ENCODE data around the gene NAB1. TPM values are rescaled to one million over a fixed set of nuclear protein-coding genes. Genes with fewer than 3 reads are reported as not detected.

The NAB1 gene, protein sequence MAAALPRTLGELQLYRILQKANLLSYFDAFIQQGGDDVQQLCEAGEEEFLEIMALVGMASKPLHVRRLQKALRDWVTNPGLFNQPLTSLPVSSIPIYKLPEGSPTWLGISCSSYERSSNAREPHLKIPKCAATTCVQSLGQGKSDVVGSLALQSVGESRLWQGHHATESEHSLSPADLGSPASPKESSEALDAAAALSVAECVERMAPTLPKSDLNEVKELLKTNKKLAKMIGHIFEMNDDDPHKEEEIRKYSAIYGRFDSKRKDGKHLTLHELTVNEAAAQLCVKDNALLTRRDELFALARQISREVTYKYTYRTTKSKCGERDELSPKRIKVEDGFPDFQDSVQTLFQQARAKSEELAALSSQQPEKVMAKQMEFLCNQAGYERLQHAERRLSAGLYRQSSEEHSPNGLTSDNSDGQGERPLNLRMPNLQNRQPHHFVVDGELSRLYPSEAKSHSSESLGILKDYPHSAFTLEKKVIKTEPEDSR
- 100 to 1,000 TPM in 2 of 5 donors, 10 to 100 TPM in 3; 29.3 to 121 (median 61.6) TPM for total RNA-seq
- polyA plus RNA-seq = 10 to 100 TPM; 14.2 to 24.0 (median 18.4) TPM
- long read RNA-seq, donor 1, partial matches to known transcripts = 0 of 2 reads
- long read RNA-seq, donor 1, other reads (novel, unspliced or antisense) = 0 of 2 reads
- long read RNA-seq, donor 2, partial matches to known transcripts = 0 of 3 reads
- long read RNA-seq, donor 2, other reads (novel, unspliced or antisense) = 0 of 3 reads
- long read RNA-seq, donor 3, partial matches to known transcripts = 0 of 4 reads
- long read RNA-seq, donor 3, other reads (novel, unspliced or antisense) = 0 of 4 reads
- long read RNA-seq, donor 4 = 0 reads
- long read RNA-seq, donor 5, partial matches to known transcripts = 0 of 1 reads
- long read RNA-seq, donor 5, other reads (novel, unspliced or antisense) = 0 of 1 reads
- long read RNA-seq, donor 6 = 0 reads
- long read RNA-seq, donor 7, partial matches to known transcripts = 10 of 14 reads
- long read RNA-seq, donor 7, other reads (novel, unspliced or antisense) = 0 of 14 reads
- long read RNA-seq, donor 8, partial matches to known transcripts = 0 of 5 reads
- long read RNA-seq, donor 8, other reads (novel, unspliced or antisense) = 0 of 5 reads
- long read RNA-seq, donor 9, partial matches to known transcripts = 0 of 1 reads
- long read RNA-seq, donor 9, other reads (novel, unspliced or antisense) = 0 of 1 reads
- long read RNA-seq, donor 10 = 0 reads

DNA sequence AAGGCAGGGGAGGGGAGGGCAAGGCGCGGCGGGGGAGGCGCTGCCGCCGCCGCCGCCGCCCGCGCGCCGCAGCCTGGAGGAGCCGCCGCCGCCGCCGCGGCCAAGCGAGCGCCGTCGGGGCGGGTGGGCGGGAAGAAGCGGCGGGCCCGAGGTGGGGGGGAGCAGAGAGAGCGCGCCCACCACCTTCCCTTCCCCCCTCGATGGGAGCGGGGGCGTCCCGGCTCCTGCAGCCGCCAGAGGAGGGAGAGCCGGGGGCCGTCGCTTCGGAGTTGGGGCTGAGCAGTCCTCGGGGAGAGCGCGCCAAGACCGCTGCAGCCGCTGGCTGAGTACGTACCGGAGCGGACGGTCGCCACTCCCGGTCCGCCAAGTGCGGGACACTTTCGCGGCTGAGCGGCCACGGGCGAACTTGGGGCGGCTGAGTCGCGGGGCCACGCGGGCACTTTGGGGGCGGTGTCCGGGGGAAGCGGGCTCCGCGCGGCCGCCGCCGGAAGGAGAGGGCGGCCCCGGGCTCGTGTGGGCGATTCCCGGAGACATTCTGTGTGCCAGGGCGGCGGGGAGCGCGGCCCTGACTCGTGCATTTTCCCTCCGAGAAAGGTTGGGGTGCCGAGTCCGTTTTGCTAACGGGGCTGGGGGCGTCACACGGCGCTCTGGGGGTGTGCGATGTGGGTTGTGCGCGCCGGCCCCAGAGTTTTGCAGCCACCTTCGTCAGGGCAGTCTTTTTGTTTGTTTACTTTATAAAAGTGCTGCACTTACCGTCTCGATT is at the start of gene NAB1:
Gene NAB1, plus strand, starts transcription at position 49 of the 763 bp plus-strand sequence. CDS start 10,094 bp downstream, outside the sequence.
- Histone ChIP-seq H3K36me3 (no peaks in the 10 kb centered on the region), H3K4me3 (peak within 1 kb of the TSS; percentile 68 to 95 (median 80)), H3K27ac (peak within 1 kb of the TSS; percentile 90 to 95 (median 93)), H3K9me3 (no peaks in the 10 kb centered on the region), H3K27me3 (no peaks in the 10 kb centered on the region), H3K4me1 (peaks cover 3 to 67% (median 33%) of the 10 kb centered on the region in 4 donors)
- DNase-seq = peak; percentile 45 to 86
- 0 to 1% (median 0%) methylated on average over 21 to 86 of the region's 95 CpGs for WGBS, 5 donors
- intact Hi-C loops (cut with DNase I; ENCODE audit: low total_unique reads) = no loop called here
- TF ChIP-seq POLR2AphosphoS5 (IDR thresholded peaks at IDR 0.05) (peak in 2 of 3 donors; percentile 28 to 31), EP300 (IDR thresholded peaks at IDR 0.05) (no peak)

DNA sequence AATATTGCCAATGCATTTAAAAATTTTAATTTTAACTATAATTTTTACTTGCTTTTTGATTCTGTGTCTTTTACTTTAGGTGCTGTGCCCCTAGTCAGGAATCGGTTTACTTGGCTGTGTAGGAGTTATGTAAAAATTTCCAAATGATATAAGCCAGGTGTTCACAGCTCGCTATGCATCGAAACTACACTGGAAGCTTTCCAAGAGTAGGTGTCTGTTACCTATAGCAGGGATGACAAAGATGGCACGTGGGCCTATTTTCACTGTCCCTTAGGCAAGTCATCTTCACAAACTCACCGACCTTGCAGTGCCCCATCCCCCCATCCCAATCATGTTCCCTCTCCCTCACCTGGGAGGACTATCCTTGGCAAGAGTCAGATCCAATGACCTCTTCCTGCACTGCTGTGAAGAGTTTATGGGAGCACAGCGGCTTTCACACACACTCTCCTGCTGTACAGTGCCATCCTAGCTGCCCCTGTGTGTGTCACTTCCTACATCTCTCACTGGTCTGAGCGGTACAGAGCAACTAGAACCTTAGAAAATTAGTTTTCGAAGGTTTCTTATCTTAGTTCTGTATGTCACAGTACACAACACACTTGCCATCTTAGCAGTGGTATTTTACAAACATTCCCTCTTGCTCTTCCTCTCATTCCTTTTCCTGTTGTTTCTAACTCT is 49.2 kb upstream of the NAB1 start:
- intact Hi-C loops (cut with DNase I; ENCODE audit: low total_unique reads) = no loop called here
- 73 to 87% (median 82%) methylated on average over 8 of the region's 8 CpGs for WGBS, 5 donors
- Histone ChIP-seq H3K36me3 (no peaks in the 10 kb centered on the region), H3K4me1 (peaks cover 0 to 16% (median 0%) of the 10 kb centered on the region in 4 donors), H3K4me3 (no peak overlapping the region), H3K27ac (no peak overlapping the region), H3K27me3 (no peaks in the 10 kb centered on the region), H3K9me3 (no peaks in the 10 kb centered on the region)
- no peak for DNase-seq
- TF ChIP-seq POLR2AphosphoS5 (IDR thresholded peaks at IDR 0.05) (no peak), EP300 (IDR thresholded peaks at IDR 0.05) (no peak), POLR2A (IDR thresholded peaks at IDR 0.05) (no peak), CTCF (IDR thresholded peaks at IDR 0.05) (no peak)

DNA sequence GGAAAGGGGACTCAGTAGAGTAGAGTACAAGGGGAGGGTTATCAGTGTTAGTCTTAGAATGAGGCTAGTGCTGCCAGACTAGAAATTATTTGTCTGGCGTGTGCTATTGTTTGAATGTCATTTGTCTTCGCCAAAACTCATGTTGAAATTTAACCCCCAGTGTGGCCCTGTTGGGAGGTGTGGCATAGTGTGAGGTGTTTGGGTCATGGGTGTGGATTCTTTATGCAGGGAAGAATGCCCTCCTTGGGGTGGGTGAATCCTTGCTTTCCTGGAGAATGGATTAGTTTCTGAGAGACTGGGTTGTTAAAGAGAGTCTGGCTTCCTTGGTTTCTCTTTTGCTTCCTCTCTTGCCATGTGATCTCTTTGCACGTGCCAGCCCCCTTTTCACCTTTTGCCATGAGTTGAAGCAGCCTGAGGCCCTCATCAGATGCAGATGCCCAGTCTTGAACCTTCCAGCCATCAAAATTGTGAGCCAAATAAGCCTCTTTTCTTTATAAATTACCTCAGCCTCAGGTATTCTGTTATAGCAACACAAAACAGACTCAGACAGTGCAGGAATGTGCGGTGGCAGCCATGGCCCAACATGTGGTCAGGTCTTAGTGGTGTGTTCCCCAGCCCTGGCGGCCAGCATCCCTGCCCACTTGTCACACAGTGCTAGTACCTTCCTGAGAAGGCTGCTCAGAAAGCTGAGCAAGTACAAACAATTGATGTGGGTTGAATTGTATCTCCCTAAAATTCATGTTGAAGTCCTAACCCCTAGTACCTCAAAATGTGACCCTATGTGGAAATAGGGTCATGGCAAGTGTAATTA is 48.4 kb upstream of the NAB1 start:
- no peak for DNase-seq
- 54 to 66% (median 61%) methylated on average over 5 of the region's 5 CpGs for WGBS, 5 donors
- H3K4me1 ChIP-seq = peaks cover 0 to 16% (median 0%) of the 10 kb centered on the region in 4 donors
- H3K27me3 ChIP-seq = no peaks in the 10 kb centered on the region
- H3K4me3 ChIP-seq = no peak overlapping the region
- TF ChIP-seq EP300 (IDR thresholded peaks at IDR 0.05) (no peak), POLR2A (IDR thresholded peaks at IDR 0.05) (no peak), POLR2AphosphoS5 (IDR thresholded peaks at IDR 0.05) (no peak), CTCF (IDR thresholded peaks at IDR 0.05) (no peak)
- H3K36me3 ChIP-seq = no peaks in the 10 kb centered on the region
- no peaks in the 10 kb centered on the region for H3K9me3 ChIP-seq
- no peak overlapping the region for H3K27ac ChIP-seq
- intact Hi-C loops (cut with DNase I; ENCODE audit: low total_unique reads) = no loop called here

All from stomach (tissue), 19 donors.